NAMALWA (cell line): Measurements from ENCODE around the gene PTPRN2.

Source experiments
- DNase-seq: peaks from one replicate; pipeline ENCODE4 v3.0.0-alpha.2; 2015; ENCODE audit warnings: low spot score

The PTPRN2 gene

GRCh38 chr7:157548691-157549303, 1038.8 kb downstream of the PTPRN2 start:
- DNase-seq: no peak

GRCh38 chr7:157547611-157548010, 1040.0 kb downstream of the PTPRN2 start:
- DNase-seq: no peak

GRCh38 chr7:157547102-157547501, 1040.5 kb downstream of the PTPRN2 start:
- no peak for DNase-seq

- DNase-seq: no peak
Measured at GRCh38 chr7:157545681-157546060, 1042.0 kb downstream of the PTPRN2 start.

GRCh38 chr7:157544980-157545680, 1042.5 kb downstream of the PTPRN2 start:
- DNase-seq: no peak

GRCh38 chr7:157544226-157544625, 1043.4 kb downstream of the PTPRN2 start:
- no peak for DNase-seq

GRCh38 chr7:157543791-157544190, 1043.8 kb downstream of the PTPRN2 start:
- DNase-seq: no peak

GRCh38 chr7:157543276-157543675, 1044.3 kb downstream of the PTPRN2 start:
- DNase-seq: no peak

GRCh38 chr7:157542068-157543021, 1045.3 kb downstream of the PTPRN2 start:
- no peak for DNase-seq

- DNase-seq: no peak
Measured at GRCh38 chr7:157541295-157542067, 1046.1 kb downstream of the PTPRN2 start.

GRCh38 chr7:157540606-157541294, 1046.9 kb downstream of the PTPRN2 start:
- no peak for DNase-seq

GRCh38 chr7:157540020-157540419, 1047.6 kb downstream of the PTPRN2 start:
- no peak for DNase-seq

- no peak for DNase-seq
Measured at GRCh38 chr7:157539521-157539920, 1048.1 kb downstream of the PTPRN2 start.

GRCh38 chr7:157538735-157539134, 1048.9 kb downstream of the PTPRN2 start:
- DNase-seq: no peak

GRCh38 chr7:157538321-157538720, 1049.3 kb downstream of the PTPRN2 start:
- DNase-seq: no peak

GRCh38 chr7:157537056-157537455, 1050.6 kb downstream of the PTPRN2 start:
- no peak for DNase-seq

GRCh38 chr7:157532068-157532467, 1055.6 kb downstream of the PTPRN2 start:
- no peak for DNase-seq

GRCh38 chr7:157529768-157530560, 1057.7 kb downstream of the PTPRN2 start:
- DNase-seq: no peak

- no peak for DNase-seq
Measured at GRCh38 chr7:157528785-157529341, 1058.8 kb downstream of the PTPRN2 start.

GRCh38 chr7:157527686-157528085, 1059.9 kb downstream of the PTPRN2 start:
- DNase-seq: no peak
